IgD-negative memory B cell (primary cell): ENCODE measurements around the gene NRBP1. TPM values are rescaled to one million over a fixed set of nuclear protein-coding genes. Genes with fewer than 3 reads are reported as not detected.

ENCODE experiments used
- polyA plus RNA-seq: library from polyadenylated mRNA; unstranded; fragments of 300-500 nt; fragmentation: Illumina TruSeq; gene quantifications from one replicate; pipeline ENCODE4 v1.2.3, GENCODE V29; 2021

Gene NRBP1
- polyA plus RNA-seq, 1 donor from 2014 or later = 69.2 TPM

Other genes with a start within 250 kb of the NRBP1 start
- gene ATRAID, start 216.6 kb upstream of the NRBP1 start, polyA plus RNA-seq = 274 TPM
- 20.3 TPM for gene SLC5A6, start 216.4 kb upstream of the NRBP1 start, polyA plus RNA-seq
- gene CAD, start 211.3 kb upstream of the NRBP1 start, polyA plus RNA-seq = 18.9 TPM
- not detected for gene SLC30A3, start 165.6 kb upstream of the NRBP1 start, polyA plus RNA-seq
- gene DNAJC5G, start 153.2 kb upstream of the NRBP1 start, polyA plus RNA-seq = not detected
- not detected for gene TRIM54, start 146.2 kb upstream of the NRBP1 start, polyA plus RNA-seq
- 1.6 TPM for gene UCN, start 120.2 kb upstream of the NRBP1 start, polyA plus RNA-seq
- 96.1 TPM for gene MPV17, start 105.5 kb upstream of the NRBP1 start, polyA plus RNA-seq
- 38.6 TPM for gene GTF3C2, start 71.9 kb upstream of the NRBP1 start, polyA plus RNA-seq
- gene EIF2B4, start 58.3 kb upstream of the NRBP1 start, polyA plus RNA-seq = 35.0 TPM
- 219 TPM for gene SNX17, start 58.0 kb upstream of the NRBP1 start, polyA plus RNA-seq
- gene ZNF513, start 47.9 kb upstream of the NRBP1 start, polyA plus RNA-seq = 4.8 TPM
- 80.1 TPM for gene PPM1G, start 19.0 kb upstream of the NRBP1 start, polyA plus RNA-seq
- gene KRTCAP3, start 13.8 kb downstream of the NRBP1 start, polyA plus RNA-seq = 1.6 TPM
- 1.9 TPM for gene IFT172, start 61.1 kb downstream of the NRBP1 start, polyA plus RNA-seq
- gene FNDC4, start 66.6 kb downstream of the NRBP1 start, polyA plus RNA-seq = not detected
- gene GCKR, start 68.2 kb downstream of the NRBP1 start, polyA plus RNA-seq = not detected
- 27.6 TPM for gene ZNF512, start 154.4 kb downstream of the NRBP1 start, polyA plus RNA-seq
- gene CCDC121, start 200.4 kb downstream of the NRBP1 start, polyA plus RNA-seq = 2.5 TPM
- 46.4 TPM for gene GPN1, start 200.4 kb downstream of the NRBP1 start, polyA plus RNA-seq
- gene SUPT7L, start 235.0 kb downstream of the NRBP1 start, polyA plus RNA-seq = 15.4 TPM
- gene SLC4A1AP, start 235.3 kb downstream of the NRBP1 start, polyA plus RNA-seq = 20.7 TPM